Right kidney (tissue), 1 donor: ENCODE measurements around the gene MAP2.

Experiments
- DNase-seq: peaks from one replicate; pipeline ENCODE4 v3.0.0-alpha.2; 2016

Gene MAP2

GRCh38 chr2:209422191-209422754 lies 1.6 kb upstream of the MAP2 start:
- no peak for DNase-seq

GRCh38 chr2:209424199-209424701 lies 403 bp downstream of the MAP2 start:
- peak; percentile 74 for DNase-seq

GRCh38 chr2:209424781-209425470 lies 1.1 kb downstream of the MAP2 start:
- peak; percentile 37 for DNase-seq

- peak; percentile 27 for DNase-seq
Observed at GRCh38 chr2:209425471-209426071, 1.7 kb downstream of the MAP2 start.

- DNase-seq: no peak
Observed at GRCh38 chr2:209426432-209426831, 2.6 kb downstream of the MAP2 start.

GRCh38 chr2:209431701-209432100 lies 7.9 kb downstream of the MAP2 start:
- no peak for DNase-seq

GRCh38 chr2:209441541-209441940 lies 17.7 kb downstream of the MAP2 start:
- DNase-seq: no peak

- no peak for DNase-seq
Observed at GRCh38 chr2:209442939-209443338, 19.1 kb downstream of the MAP2 start.

GRCh38 chr2:209445485-209445884 lies 21.6 kb downstream of the MAP2 start:
- DNase-seq: no peak

GRCh38 chr2:209451209-209451834 lies 27.5 kb downstream of the MAP2 start:
- DNase-seq: peak; percentile 11

- DNase-seq: no peak
Observed at GRCh38 chr2:209456489-209456888, 32.6 kb downstream of the MAP2 start.

GRCh38 chr2:209458008-209458979 lies 34.4 kb downstream of the MAP2 start:
- DNase-seq: no peak

GRCh38 chr2:209459359-209459758 lies 35.5 kb downstream of the MAP2 start:
- no peak for DNase-seq

- no peak for DNase-seq
Observed at GRCh38 chr2:209460151-209460761, 36.4 kb downstream of the MAP2 start.

- DNase-seq: no peak
Observed at GRCh38 chr2:209463226-209463625, 39.4 kb downstream of the MAP2 start.

- DNase-seq: no peak
Observed at GRCh38 chr2:209463835-209464234, 40.0 kb downstream of the MAP2 start.

GRCh38 chr2:209468846-209469245 lies 45.0 kb downstream of the MAP2 start:
- no peak for DNase-seq

GRCh38 chr2:209469481-209469880 lies 45.6 kb downstream of the MAP2 start:
- no peak for DNase-seq

- DNase-seq: no peak
Observed at GRCh38 chr2:209470466-209470865, 46.6 kb downstream of the MAP2 start.

GRCh38 chr2:209471037-209471436 lies 47.2 kb downstream of the MAP2 start:
- DNase-seq: no peak

GRCh38 chr2:209472112-209472832 lies 48.4 kb downstream of the MAP2 start:
- DNase-seq: no peak
